ENCODE results near the gene GUCD1. TPM values are rescaled to one million over a fixed set of nuclear protein-coding genes. Genes with fewer than 3 reads are reported as not detected.
"Not testable (repeated sequence)": the region's sequence is repeated elsewhere in the genome, so short reads cannot be mapped to it uniquely, and the experiment has no call there.

Gene GUCD1
- polyA plus RNA-seq, 1 donor (not counting 4 experiments of a cell fraction or from before 2014, with no cell fraction given), result 43.0 TPM

GRCh38 chr22:24555165-24556039, 464 bp upstream of the GUCD1 start, which contains the start of gene SNRPD3:
Gene SNRPD3 (plus strand): TSS chr22:24555999. CDS start chr22:24557675, 1,676 bp downstream.
- no peaks in the 10 kb centered on the region for H3K9me3 ChIP-seq (ENCODE audit: control insufficient read depth, low read depth, low read length)
- H3K9ac ChIP-seq (ENCODE audit: control insufficient read depth, extremely low read depth, insufficient read depth, low read length), result peak within 1 kb of the TSS; percentile 99
- peaks cover 7% of the 10 kb centered on the region for H3K9me1 ChIP-seq (ENCODE audit: control insufficient read depth, extremely low read depth, insufficient read depth, low read length)
- TF ChIP-seq CTCF (optimal IDR thresholded peaks at IDR 0.05 in 1 of 3, IDR thresholded peaks at IDR 0.05 in 1 of 3, conservative IDR thresholded peaks at IDR 0.05 in 1 of 3; ENCODE audit: extremely low read depth in 1 of 3, insufficient read depth in 2 of 3, low read length in 3 of 3), result peak in 1 of 3 experiments; percentile 5
- no peak for TF ChIP-seq EZH2 (IDR thresholded peaks at IDR 0.05; ENCODE audit: low read length)
- H3K4me3 ChIP-seq (ENCODE audit: control insufficient read depth in 2 of 3, extremely low read depth in 1 of 3, insufficient read depth in 2 of 3, low read depth in 1 of 3, low read length in 3 of 3), result peak within 1 kb of the TSS; percentile 69 to 99 (median 87)
- FAIRE-seq, result peak; percentile 74
- H2AFZ ChIP-seq (ENCODE audit: control insufficient read depth, low read length), result peak within 1 kb of the TSS; percentile 98
- H4K20me1 ChIP-seq (ENCODE audit: control insufficient read depth, extremely low read depth, insufficient read depth, low read length), result no peaks in the 10 kb centered on the region
- H3K4me1 ChIP-seq (ENCODE audit: control insufficient read depth, extremely low read depth, insufficient read depth, low read length), result peaks cover 24% of the 10 kb centered on the region
- dilution Hi-C loops (cut with MboI; ENCODE audit: extremely low pct_ligation_motif_present, low sequenced_read_pairs), result no loop called here
- peak within 1 kb of the TSS; percentile 98 for H3K27ac ChIP-seq (ENCODE audit: control insufficient read depth, insufficient read depth, low read length)
- peaks cover 82% of the 10 kb centered on the region for H3K79me2 ChIP-seq (ENCODE audit: control insufficient read depth, insufficient read depth, low read length)
- no peaks in the 10 kb centered on the region for H3K27me3 ChIP-seq (ENCODE audit: control insufficient read depth, extremely low read depth, insufficient read depth, low read length)
- peak; percentile 94 for DNase-seq (ENCODE audit: low read depth, low spot score)
- H3K36me3 ChIP-seq (ENCODE audit: control insufficient read depth in 2 of 2, extremely low read depth in 1 of 2, insufficient read depth in 2 of 2, low read length in 2 of 2), result peaks cover 15 to 33% of the 10 kb centered on the region in 2 experiments
- H3K4me2 ChIP-seq (ENCODE audit: control insufficient read depth, extremely low read depth, insufficient read depth, low read depth, low read length), result peak within 1 kb of the TSS; percentile 99

- peak overlapping the region; percentile 57 for H2AFZ ChIP-seq (ENCODE audit: control insufficient read depth, low read length)
- H3K4me1 ChIP-seq (ENCODE audit: control insufficient read depth, extremely low read depth, insufficient read depth, low read length), result peaks cover 24% of the 10 kb centered on the region
- H3K27me3 ChIP-seq (ENCODE audit: control insufficient read depth, extremely low read depth, insufficient read depth, low read length), result no peaks in the 10 kb centered on the region
- H4K20me1 ChIP-seq (ENCODE audit: control insufficient read depth, extremely low read depth, insufficient read depth, low read length), result no peaks in the 10 kb centered on the region
- peak overlapping the region; percentile 99 for H3K4me2 ChIP-seq (ENCODE audit: control insufficient read depth, extremely low read depth, insufficient read depth, low read depth, low read length)
- peaks cover 7% of the 10 kb centered on the region for H3K9me1 ChIP-seq (ENCODE audit: control insufficient read depth, extremely low read depth, insufficient read depth, low read length)
- peak overlapping the region; percentile 66 for H3K27ac ChIP-seq (ENCODE audit: control insufficient read depth, insufficient read depth, low read length)
- TF ChIP-seq CTCF (optimal IDR thresholded peaks at IDR 0.05 in 1 of 3, IDR thresholded peaks at IDR 0.05 in 1 of 3, conservative IDR thresholded peaks at IDR 0.05 in 1 of 3; ENCODE audit: extremely low read depth in 1 of 3, insufficient read depth in 2 of 3, low read length in 3 of 3) (no peak), EZH2 (IDR thresholded peaks at IDR 0.05; ENCODE audit: low read length) (no peak)
- dilution Hi-C loops (cut with MboI; ENCODE audit: extremely low pct_ligation_motif_present, low sequenced_read_pairs), result no loop called here
- H3K9me3 ChIP-seq (ENCODE audit: control insufficient read depth, low read depth, low read length), result no peaks in the 10 kb centered on the region
- DNase-seq (ENCODE audit: low read depth, low spot score) (no peak), FAIRE-seq (peak; percentile 9)
- H3K9ac ChIP-seq (ENCODE audit: control insufficient read depth, extremely low read depth, insufficient read depth, low read length), result peak overlapping the region; percentile 99
- H3K79me2 ChIP-seq (ENCODE audit: control insufficient read depth, insufficient read depth, low read length), result peaks cover 82% of the 10 kb centered on the region
- H3K36me3 ChIP-seq (ENCODE audit: control insufficient read depth in 2 of 2, extremely low read depth in 1 of 2, insufficient read depth in 2 of 2, low read length in 2 of 2), result peaks cover 5 to 25% of the 10 kb centered on the region in 2 experiments
- peak overlapping the region; percentile 69 to 84 (median 80) for H3K4me3 ChIP-seq (ENCODE audit: control insufficient read depth in 2 of 3, extremely low read depth in 1 of 3, insufficient read depth in 2 of 3, low read depth in 1 of 3, low read length in 3 of 3)
Observed at GRCh38 chr22:24553597-24554312, 1.2 kb downstream of the GUCD1 start.

GRCh38 chr22:24552503-24553286, 2.2 kb downstream of the GUCD1 start:
- FAIRE-seq; H2AFZ ChIP-seq (ENCODE audit: control insufficient read depth, low read length); H3K9ac ChIP-seq (ENCODE audit: control insufficient read depth, extremely low read depth, insufficient read depth, low read length); H3K9me1 ChIP-seq (ENCODE audit: control insufficient read depth, extremely low read depth, insufficient read depth, low read length); H3K27ac ChIP-seq (ENCODE audit: control insufficient read depth, insufficient read depth, low read length); H4K20me1 ChIP-seq (ENCODE audit: control insufficient read depth, extremely low read depth, insufficient read depth, low read length); H3K27me3 ChIP-seq (ENCODE audit: control insufficient read depth, extremely low read depth, insufficient read depth, low read length); H3K4me3 ChIP-seq (ENCODE audit: control insufficient read depth in 2 of 3, extremely low read depth in 1 of 3, insufficient read depth in 2 of 3, low read depth in 1 of 3, low read length in 3 of 3); dilution Hi-C loops (cut with MboI; ENCODE audit: extremely low pct_ligation_motif_present, low sequenced_read_pairs); DNase-seq (ENCODE audit: low read depth, low spot score); H3K9me3 ChIP-seq (ENCODE audit: control insufficient read depth, low read depth, low read length): not testable (repeated sequence)
- H3K4me1 ChIP-seq (ENCODE audit: control insufficient read depth, extremely low read depth, insufficient read depth, low read length), result peaks cover 24% of the 10 kb centered on the region
- peaks cover 4 to 17% of the 10 kb centered on the region in 2 experiments for H3K36me3 ChIP-seq (ENCODE audit: control insufficient read depth in 2 of 2, extremely low read depth in 1 of 2, insufficient read depth in 2 of 2, low read length in 2 of 2)
- H3K79me2 ChIP-seq (ENCODE audit: control insufficient read depth, insufficient read depth, low read length), result peaks cover 73% of the 10 kb centered on the region
- peak overlapping the region; percentile 99 for H3K4me2 ChIP-seq (ENCODE audit: control insufficient read depth, extremely low read depth, insufficient read depth, low read depth, low read length)
